Spleen (tissue), 11 donors: ENCODE results near the gene INPP5B. TPM values are rescaled to one million over a fixed set of nuclear protein-coding genes. Genes with fewer than 3 reads are reported as not detected.
A peak's percentile ranks its signal among the peaks of the same experiment; 100 is the strongest.

Experiments
- DNase-seq: peaks from one replicate; pipeline ENCODE4 v3.0.0-alpha.2; 2020
- H3K27ac ChIP-seq, 8 donors: fragments of 200-600 bp; sonication (generic) in 7 of 8; 1 replicate in 4 of 8; 2 replicates in 4 of 8; pipeline versions ENCODE4 v1.5.0 to v1.8.0; 2016 to 2021; ENCODE audit warnings: inconsistent platforms in 4 of 8, mild to moderate bottlenecking in 4 of 8, moderate library complexity in 1 of 8
- H3K27me3 ChIP-seq, 7 donors: fragments of 200-600 bp; sonication (generic) in 6 of 7; replicated peaks in 1 of 7; 1 replicate in 4 of 7; 2 replicates in 3 of 7; pipeline versions ENCODE4 v1.5.0 to v1.8.0; 2016 to 2021; ENCODE audit warnings: inconsistent platforms in 3 of 7, mild to moderate bottlenecking in 1 of 7
- H3K36me3 ChIP-seq, 6 donors: fragments of 200-600 bp; sonication (generic) in 5 of 6; 1 replicate in 4 of 6; 2 replicates in 2 of 6; pipeline versions ENCODE4 v1.5.0 to v1.8.0; 2016 to 2021; ENCODE audit warnings: inconsistent platforms in 2 of 6
- H3K4me1 ChIP-seq, 6 donors: fragments of 200-600 bp; sonication (generic) in 5 of 6; 1 replicate in 3 of 6; 2 replicates in 3 of 6; pipeline versions ENCODE4 v1.5.0 to v1.8.0; 2016 to 2021; ENCODE audit warnings: inconsistent platforms in 3 of 6
- H3K4me3 ChIP-seq, 8 donors: fragments of 200-600 bp; sonication (generic) in 7 of 8; 1 replicate in 4 of 8; 2 replicates in 4 of 8; pipeline versions ENCODE4 v1.5.0 to v1.8.0; 2016 to 2021; ENCODE audit warnings: inconsistent platforms in 4 of 8, mild to moderate bottlenecking in 4 of 8, moderate library complexity in 2 of 8
- H3K9me3 ChIP-seq, 8 donors: fragments of 200-600 bp; sonication (generic) in 7 of 8; 1 replicate in 4 of 8; 2 replicates in 4 of 8; pipeline versions ENCODE4 v1.5.0 to v1.8.0; 2016 to 2021; ENCODE audit warnings: inconsistent platforms in 4 of 8
- POLR2A ChIP-seq, 3 donors: fragments of 450-650 bp; IDR thresholded peaks; one replicate each; pipeline ENCODE4 v1.5.1; 2017; ENCODE audit warnings: antibody characterized with exemption in 3 of 3, mild to moderate bottlenecking in 1 of 3
- POLR2AphosphoS5 ChIP-seq, 3 donors: sonication (generic); formaldehyde crosslinking; IDR thresholded peaks; one replicate each; pipeline ENCODE4 v1.5.1; 2017; ENCODE audit warnings: antibody characterized with exemption in 3 of 3
- WGBS, 5 donors: extraction: QIAGEN DNeasy Blood & Tissue Kit in 3 of 5; methylation state at CpG; one replicate each; pipeline versions ENCODE4 v1.1.5 to v1.1.7; 2013 to 2018; 5-methylcytosine and 5-hydroxymethylcytosine counted together
- intact Hi-C: fragments of 100-400 bp; cut with DNase I; formaldehyde crosslinking; loops from one replicate; pipeline ENCODE4 v1.15.0; 2023; ENCODE audit warnings: low total_unique reads
- polyA plus RNA-seq, 3 donors: library from polyadenylated mRNA; stranded (reverse); fragments of 200-250 nt; gene quantifications; one replicate each; pipeline ENCODE4 v1.2.1, GENCODE V29; 2013
- total RNA-seq, 7 donors: library from RNA; depleted of rRNA in 3 of 7; stranded (reverse); fragments of >200 nt in 3 of 7; fragmentation: NEBNext Ultra II Directional in 4 of 7; extraction: Animal tissue kit (Norgen Biotek cat#: 25700) in 4 of 7; gene quantifications; one replicate each; pipeline versions ENCODE4 v1.1.0 to v1.2.1, GENCODE V29; 2016 to 2021
- TF ChIP-seq, protein P1 (sequence below), 11 experiments: fragments of 200-600 bp in 7 of 11; fragments of 450-650 bp in 4 of 11; sonication (generic) in 4 of 11; IDR thresholded peaks in 8 of 11; conservative IDR thresholded peaks in 3 of 11; 1 replicate in 7 of 11; 2 replicates in 4 of 11; pipeline versions ENCODE4 v1.4.0 to v1.8.0; 2016 to 2021; ENCODE audit warnings: antibody characterized with exemption in 11 of 11, inconsistent platforms in 4 of 11, mild to moderate bottlenecking in 1 of 11
- donor health status: healthy with polysubstance abuse.
- donor health status: DM: no; HTN: no; CAD: no; lungs with moderate emphysema.
- donor health status: DM: no; HTN: no; CAD: no.
- donor health status: Bipolar disorder and iron deficiency.
- donor health status: healthy.
- donor health status: DM: no; HTN: no; CAD: no.
- donor health status: DM: yes; HTN: yes; CAD: no.

Gene INPP5B
- total and polyA plus RNA-seq, 10 donors, result 11.4 to 70.7 (median 36.7) TPM

GRCh38 chr1:37890378-37891014, 56.4 kb downstream of the INPP5B start:
- intact Hi-C loops, result loop anchor here (2.0 kb wide), 1 partner anchor 84 kb away; no protein-coding TSS in a partner anchor
- Histone ChIP-seq H3K27ac (peak overlapping the region in 3 of 8 donors; percentile 10 to 43 (median 35)), H3K4me1 (peaks cover 0 to 19% (median 5%) of the 10 kb centered on the region in 6 donors), H3K4me3 (no peak overlapping the region), H3K36me3 (peaks cover 5 to 68% (median 47%) of the 10 kb centered on the region in 6 donors), H3K27me3 (no peaks in the 10 kb centered on the region), H3K9me3 (peaks cover 0 to 7% (median 0%) of the 10 kb centered on the region in 8 donors)
- TF ChIP-seq POLR2A (IDR thresholded peaks at IDR 0.05) (no peak), POLR2AphosphoS5 (IDR thresholded peaks at IDR 0.05) (no peak)
- TF ChIP-seq, protein P1, sequence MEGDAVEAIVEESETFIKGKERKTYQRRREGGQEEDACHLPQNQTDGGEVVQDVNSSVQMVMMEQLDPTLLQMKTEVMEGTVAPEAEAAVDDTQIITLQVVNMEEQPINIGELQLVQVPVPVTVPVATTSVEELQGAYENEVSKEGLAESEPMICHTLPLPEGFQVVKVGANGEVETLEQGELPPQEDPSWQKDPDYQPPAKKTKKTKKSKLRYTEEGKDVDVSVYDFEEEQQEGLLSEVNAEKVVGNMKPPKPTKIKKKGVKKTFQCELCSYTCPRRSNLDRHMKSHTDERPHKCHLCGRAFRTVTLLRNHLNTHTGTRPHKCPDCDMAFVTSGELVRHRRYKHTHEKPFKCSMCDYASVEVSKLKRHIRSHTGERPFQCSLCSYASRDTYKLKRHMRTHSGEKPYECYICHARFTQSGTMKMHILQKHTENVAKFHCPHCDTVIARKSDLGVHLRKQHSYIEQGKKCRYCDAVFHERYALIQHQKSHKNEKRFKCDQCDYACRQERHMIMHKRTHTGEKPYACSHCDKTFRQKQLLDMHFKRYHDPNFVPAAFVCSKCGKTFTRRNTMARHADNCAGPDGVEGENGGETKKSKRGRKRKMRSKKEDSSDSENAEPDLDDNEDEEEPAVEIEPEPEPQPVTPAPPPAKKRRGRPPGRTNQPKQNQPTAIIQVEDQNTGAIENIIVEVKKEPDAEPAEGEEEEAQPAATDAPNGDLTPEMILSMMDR (IDR thresholded peaks at IDR 0.05 in 8 of 11, conservative IDR thresholded peaks at IDR 0.05 in 3 of 11), result peak; percentile 41 to 67 (median 59)
- no peak for DNase-seq
- WGBS, 5 donors, result 32 to 43% (median 33%) methylated on average over 4 of the region's 4 CpGs

GRCh38 chr1:37888022-37888700, 58.7 kb downstream of the INPP5B start:
- Histone ChIP-seq H3K36me3 (peaks cover 5 to 84% (median 66%) of the 10 kb centered on the region in 6 donors), H3K4me3 (no peak overlapping the region), H3K27ac (no peak overlapping the region), H3K4me1 (peaks cover 0 to 12% (median 5%) of the 10 kb centered on the region in 6 donors), H3K27me3 (no peaks in the 10 kb centered on the region), H3K9me3 (peaks cover 0 to 6% (median 0%) of the 10 kb centered on the region in 8 donors)
- DNase-seq, result no peak
- intact Hi-C loops, result no loop called here
- 88 to 96% (median 96%) methylated on average over 6 of the region's 6 CpGs for WGBS, 5 donors
- TF ChIP-seq, protein P1 (IDR thresholded peaks at IDR 0.05 in 8 of 11, conservative IDR thresholded peaks at IDR 0.05 in 3 of 11), result no peak
- no peak for TF ChIP-seq POLR2A (IDR thresholded peaks at IDR 0.05)
- TF ChIP-seq POLR2AphosphoS5 (IDR thresholded peaks at IDR 0.05), result no peak

DNA sequence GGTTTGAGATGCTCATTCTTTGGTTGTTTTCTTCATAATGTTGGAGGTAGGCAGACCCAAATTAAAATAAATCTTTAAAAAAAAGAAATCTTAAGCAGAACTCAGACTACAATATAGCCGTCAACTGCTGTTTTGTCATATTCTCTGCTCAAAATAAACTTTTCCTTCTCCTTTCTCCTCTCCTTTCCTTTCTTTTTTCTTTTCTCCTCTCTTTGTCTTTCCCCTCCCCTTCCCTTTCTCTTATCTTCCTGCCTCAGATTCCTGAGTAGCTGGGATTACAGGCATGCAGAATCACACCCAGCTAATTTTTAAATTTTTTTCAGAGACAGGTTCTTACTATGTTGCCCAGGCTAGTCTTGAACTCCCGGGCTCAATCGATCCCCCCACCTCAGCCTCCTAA, 62.7 kb downstream of the INPP5B start:
- Histone ChIP-seq H3K27me3 (no peaks in the 10 kb centered on the region), H3K4me3 (no peak overlapping the region), H3K27ac (no peak overlapping the region), H3K36me3 (peaks cover 14 to 100% (median 98%) of the 10 kb centered on the region in 6 donors), H3K4me1 (no peaks in the 10 kb centered on the region), H3K9me3 (no peaks in the 10 kb centered on the region)
- no peak for DNase-seq
- WGBS, 5 donors, result 91 to 95% (median 93%) methylated on average over 3 of the region's 3 CpGs
- TF ChIP-seq POLR2A (IDR thresholded peaks at IDR 0.05), result no peak
- TF ChIP-seq, protein P1 (IDR thresholded peaks at IDR 0.05 in 8 of 11, conservative IDR thresholded peaks at IDR 0.05 in 3 of 11), result no peak
- TF ChIP-seq POLR2AphosphoS5 (IDR thresholded peaks at IDR 0.05), result no peak
- intact Hi-C loops, result no loop called here

GRCh38 chr1:37883671-37884070, 63.2 kb downstream of the INPP5B start:
- Histone ChIP-seq H3K27me3 (no peaks in the 10 kb centered on the region), H3K27ac (no peak overlapping the region), H3K4me1 (no peaks in the 10 kb centered on the region), H3K9me3 (no peaks in the 10 kb centered on the region), H3K36me3 (peaks cover 12 to 100% (median 97%) of the 10 kb centered on the region in 6 donors), H3K4me3 (no peak overlapping the region)
- intact Hi-C loops, result no loop called here
- no peak for TF ChIP-seq POLR2A (IDR thresholded peaks at IDR 0.05)
- TF ChIP-seq, protein P1 (IDR thresholded peaks at IDR 0.05 in 8 of 11, conservative IDR thresholded peaks at IDR 0.05 in 3 of 11), result no peak
- TF ChIP-seq POLR2AphosphoS5 (IDR thresholded peaks at IDR 0.05), result no peak
- DNase-seq, result no peak
- 64 to 83% (median 72%) methylated on average over 5 of the region's 5 CpGs for WGBS, 5 donors
